PC-3 (cell line): ENCODE results near the gene MROH8. TPM values are rescaled to one million over a fixed set of nuclear protein-coding genes. Genes with fewer than 3 reads are reported as not detected.

Source experiments
- ATAC-seq: fragments of 200-7000 bp; cut with Tn5 transposase; 2 replicates; pipeline ENCODE4 v1.9.1; 2020; ENCODE audit warnings: mild to moderate bottlenecking, moderate library complexity
- BruUV-seq: library from RNA; stranded (reverse); fragments of 400-500 nt; replicated peaks from 2 replicates; lab custom pipeline; 2021; lab: Mats Ljungman, UMichigan
- CTCF ChIA-PET: fragments of 300-600 bp; sonication (Branson Sonifier 250); formaldehyde crosslinking; loops from one replicate; lab custom pipeline; 2022; ENCODE audit warnings: antibody characterized with exemption; lab: Charles Lee
- POLR2A ChIA-PET: fragments of 300-600 bp; sonication (Branson Sonifier 250); formaldehyde crosslinking; loops from one replicate; lab custom pipeline; 2022; ENCODE audit warnings: antibody characterized with exemption; ENCODE audit not compliant: unreplicated experiment; lab: Charles Lee
- DNase-seq: peaks from one replicate; pipeline ENCODE4 v3.0.0-alpha.2; 2015
- H2AFZ ChIP-seq: fragments of 300-600 bp; sonication (generic); 2 replicates; pipeline ENCODE4 v1.6.0; 2016; ENCODE audit warnings: antibody characterized with exemption, low read length
- H3F3A ChIP-seq: fragments of 300-600 bp; sonication (generic); one replicate; pipeline ENCODE4 v1.6.0; 2017; ENCODE audit warnings: antibody characterized with exemption, low read length, control low read depth, mild to moderate bottlenecking; ENCODE audit not compliant: unreplicated experiment
- H3K27ac ChIP-seq: fragments of 300-600 bp; sonication (generic); 2 replicates; pipeline ENCODE4 v1.5.1; 2016; ENCODE audit warnings: mild to moderate bottlenecking, low read length
- H3K27me3 ChIP-seq: fragments of 300-600 bp; sonication (generic); 2 replicates; pipeline ENCODE4 v1.6.1; 2016; ENCODE audit warnings: low read length, mixed read lengths
- H3K36me3 ChIP-seq: fragments of 300-600 bp; sonication (generic); 2 replicates; pipeline ENCODE4 v1.6.1; 2016; ENCODE audit warnings: low read depth, mixed run types, low read length, mixed read lengths
- H3K4me1 ChIP-seq: fragments of 300-600 bp; sonication (generic); 2 replicates; pipeline ENCODE4 v1.5.1; 2016; ENCODE audit warnings: low read length; ENCODE audit not compliant: insufficient read depth
- H3K4me2 ChIP-seq: fragments of 300-600 bp; sonication (generic); 2 replicates; pipeline ENCODE4 v1.6.0; 2016; ENCODE audit warnings: low read length
- H3K4me3 ChIP-seq: fragments of 300-600 bp; sonication (generic); 2 replicates; pipeline ENCODE4 v1.5.1; 2016; ENCODE audit warnings: mild to moderate bottlenecking, low read length, mixed read lengths
- H3K79me2 ChIP-seq: fragments of 300-600 bp; sonication (generic); 2 replicates; pipeline ENCODE4 v1.6.1; 2017; ENCODE audit warnings: low read length, mixed read lengths
- H3K9ac ChIP-seq: fragments of 300-600 bp; sonication (generic); 2 replicates; pipeline ENCODE4 v1.6.0; 2016; ENCODE audit warnings: mild to moderate bottlenecking, low read length
- H3K9me2 ChIP-seq: fragments of 300-600 bp; sonication (generic); replicated peaks from 2 replicates; pipeline ENCODE4 v1.6.1; 2016; ENCODE audit warnings: mixed run types, low read length, mixed read lengths
- H3K9me3 ChIP-seq: fragments of 300-600 bp; sonication (generic); 2 replicates; pipeline ENCODE4 v1.6.1; 2016; ENCODE audit warnings: low read length, mixed read lengths
- H4K20me1 ChIP-seq: fragments of 300-600 bp; sonication (generic); 2 replicates; pipeline ENCODE4 v1.6.1; 2016; ENCODE audit warnings: low read length, mixed read lengths
- CTCF ChIP-seq: fragments of 300-600 bp; sonication (generic); conservative IDR thresholded peaks from 2 replicates; pipeline ENCODE4 v1.5.1; 2017; ENCODE audit warnings: antibody characterized with exemption, low read depth, mild to moderate bottlenecking, low read length
- EZH2 ChIP-seq: fragments of 300-600 bp; sonication (generic); IDR thresholded peaks from one replicate; pipeline ENCODE4 v1.6.1; 2017; ENCODE audit warnings: antibody characterized with exemption, mild to moderate bottlenecking, low read length; ENCODE audit not compliant: unreplicated experiment
- EZH2phosphoT487 ChIP-seq: fragments of 300-600 bp; sonication (generic); IDR thresholded peaks from 2 replicates; pipeline ENCODE4 v1.6.1; 2018; ENCODE audit warnings: mild to moderate bottlenecking, antibody characterized with exemption, low read length, borderline replicate concordance
- intact Hi-C: fragments of 100-400 bp; cut with micrococcal nuclease; formaldehyde crosslinking; loops from 2 replicates; pipeline ENCODE4 v1.9.0; 2023
- total RNA-seq: library from RNA; depleted of rRNA; stranded (reverse); fragments of >200 nt; gene quantifications from 2 replicates; pipeline ENCODE4 v1.2.3, GENCODE V29; 2014

MROH8 gene
- total RNA-seq, 1 experiment from 2014 or later: 0.98 TPM

DNA sequence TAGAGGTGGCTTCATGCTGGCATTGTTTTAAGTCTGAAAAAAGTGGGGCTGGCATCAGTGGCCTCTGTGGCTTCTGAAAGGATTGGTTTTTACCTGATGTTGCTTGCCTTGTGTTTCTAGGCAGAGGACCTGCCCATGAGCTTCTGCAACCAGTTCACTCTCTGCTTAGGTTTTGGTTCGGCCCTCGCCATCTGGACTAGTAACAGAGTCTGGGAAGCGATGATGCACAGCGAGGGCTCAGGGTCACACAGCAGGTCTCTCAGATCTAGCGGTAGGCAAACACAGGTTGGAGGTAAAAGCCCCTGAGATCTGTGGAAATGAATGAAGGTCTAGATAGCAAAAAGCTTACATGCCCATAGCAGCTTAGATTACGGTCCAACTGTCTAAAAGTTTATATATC, 76.8 kb downstream of the MROH8 start:
- Histone ChIP-seq H3K9me3 (no peaks in the 10 kb centered on the region), H3K27me3 (no peaks in the 10 kb centered on the region), H3K4me1 (no peaks in the 10 kb centered on the region), H3K4me3 (no peak overlapping the region), H2AFZ (no peak overlapping the region), H3K27ac (no peak overlapping the region), H4K20me1 (no peaks in the 10 kb centered on the region), H3K36me3 (no peaks in the 10 kb centered on the region), H3K4me2 (no peak overlapping the region), H3F3A (no peaks in the 10 kb centered on the region), H3K9ac (no peak overlapping the region), H3K9me2 (no peaks in the 10 kb centered on the region), H3K79me2 (no peaks in the 10 kb centered on the region)
- DNase-seq: no peak
- no peak for ATAC-seq
- ChIA-PET CTCF (no interaction called here), POLR2A (no interaction called here)
- intact Hi-C loops: no loop called here
- no TSS peak for BruUV-seq
- TF ChIP-seq EZH2 (no peak), EZH2phosphoT487 (no peak), CTCF (no peak)

- TF ChIP-seq CTCF (no peak), EZH2phosphoT487 (no peak), EZH2 (no peak)
- Histone ChIP-seq H3K9me3 (no peaks in the 10 kb centered on the region), H3F3A (no peaks in the 10 kb centered on the region), H3K4me1 (peaks cover 18% of the 10 kb centered on the region), H3K27ac (no peak overlapping the region), H3K4me3 (peak overlapping the region; percentile 72; the same call in 1 of the 2 replicates), H4K20me1 (no peaks in the 10 kb centered on the region), H3K4me2 (peak overlapping the region; percentile 89), H3K36me3 (peaks cover 3% of the 10 kb centered on the region; the same call in 1 of the 2 replicates), H3K9ac (peak overlapping the region; percentile 98), H3K79me2 (peaks cover 36% of the 10 kb centered on the region), H2AFZ (peak overlapping the region; percentile 100), H3K9me2 (no peaks in the 10 kb centered on the region), H3K27me3 (no peaks in the 10 kb centered on the region)
- no peak for DNase-seq
- intact Hi-C loops: no loop called here
- ATAC-seq: no peak
- POLR2A ChIA-PET: no interaction called here
- no TSS peak for BruUV-seq
- CTCF ChIA-PET: no interaction called here
Observed at GRCh38 chr20:37096415-37097041, 82.8 kb downstream of the MROH8 start.

DNA sequence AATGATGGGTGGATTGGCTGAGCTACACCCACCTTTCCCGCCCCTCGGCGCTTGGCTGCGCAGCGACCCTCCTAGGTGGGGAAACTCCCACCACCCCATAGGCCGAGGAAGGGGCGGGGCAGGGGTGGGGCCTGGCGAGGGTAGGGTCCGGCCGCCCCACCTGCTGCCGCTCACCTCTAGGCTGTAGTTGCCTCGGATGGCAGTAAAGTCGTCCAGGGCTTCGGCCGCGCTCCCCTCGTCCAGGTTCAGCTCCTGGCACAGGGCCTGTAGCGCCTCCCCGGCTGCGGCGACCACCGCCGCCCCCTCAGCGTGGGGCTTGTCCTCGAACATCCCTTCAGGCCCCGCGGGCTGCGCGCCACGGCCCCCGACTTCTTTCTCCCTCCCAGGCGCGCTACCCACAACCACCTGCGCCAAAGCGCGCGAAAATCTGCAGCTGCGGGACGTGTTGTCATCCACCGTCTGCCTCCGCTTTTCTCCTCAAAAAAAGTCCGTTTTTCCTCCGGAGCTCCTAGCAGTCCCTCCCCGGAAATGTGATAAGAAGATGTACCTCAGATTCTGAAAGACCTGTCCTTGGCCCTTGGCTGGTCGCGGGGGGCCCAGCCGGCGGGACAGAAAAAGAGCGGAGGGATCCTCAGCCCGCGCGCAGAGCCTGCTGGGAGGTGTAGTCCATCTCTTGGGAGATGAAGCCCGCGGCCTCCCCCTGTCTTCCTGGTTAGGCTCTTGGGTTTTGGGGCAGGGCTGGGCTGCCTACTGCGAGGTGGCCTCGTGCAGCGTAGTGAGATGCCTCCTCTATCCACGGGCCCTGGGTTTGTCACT, 83.5 kb downstream of the MROH8 start, which contains the start of gene RBL1:
TSS of gene RBL1 (minus strand) at position 399 of the 816 bp plus-strand sequence. CDS start at position 330, 69 bp downstream.
- DNase-seq: peak; percentile 80
- no peaks in the 10 kb centered on the region for H3K27me3 ChIP-seq
- no peaks in the 10 kb centered on the region for H3K9me2 ChIP-seq
- peak within 1 kb of the TSS; percentile 72 for H3K4me3 ChIP-seq
- POLR2A ChIA-PET: no interaction called here
- intact Hi-C loops: no loop called here
- peak within 1 kb of the TSS; percentile 75 for H3K27ac ChIP-seq
- peaks cover 41% of the 10 kb centered on the region for H3K79me2 ChIP-seq
- peak; percentile 87 for ATAC-seq
- H3K36me3 ChIP-seq: peaks cover 3% of the 10 kb centered on the region; the same call in 1 of the 2 replicates
- H2AFZ ChIP-seq: peak within 1 kb of the TSS; percentile 100
- H3F3A ChIP-seq: no peaks in the 10 kb centered on the region
- peak within 1 kb of the TSS; percentile 98 for H3K9ac ChIP-seq
- no peaks in the 10 kb centered on the region for H3K9me3 ChIP-seq
- peak within 1 kb of the TSS; percentile 89 for H3K4me2 ChIP-seq
- no peak for TF ChIP-seq EZH2phosphoT487
- TF ChIP-seq CTCF: peak; percentile 31; the same call in 1 of the 2 replicates
- no peaks in the 10 kb centered on the region for H4K20me1 ChIP-seq
- CTCF ChIA-PET: interaction anchor here (0.6 kb wide), 1 partner anchor 129 kb away, joined by 4 read pairs; no protein-coding TSS in a partner anchor
- H3K4me1 ChIP-seq: peaks cover 18% of the 10 kb centered on the region
- BruUV-seq: no TSS peak
